NCI-H2227 treated with DMSO at 0.1 percent for 48 hours (cell line): Measurements from ENCODE around the gene FERD3L.

Source experiments
- DNase-seq: peaks from one replicate; lab custom pipeline; 2025; lab: John Stamatoyannopoulos, UW

FERD3L gene

DNA sequence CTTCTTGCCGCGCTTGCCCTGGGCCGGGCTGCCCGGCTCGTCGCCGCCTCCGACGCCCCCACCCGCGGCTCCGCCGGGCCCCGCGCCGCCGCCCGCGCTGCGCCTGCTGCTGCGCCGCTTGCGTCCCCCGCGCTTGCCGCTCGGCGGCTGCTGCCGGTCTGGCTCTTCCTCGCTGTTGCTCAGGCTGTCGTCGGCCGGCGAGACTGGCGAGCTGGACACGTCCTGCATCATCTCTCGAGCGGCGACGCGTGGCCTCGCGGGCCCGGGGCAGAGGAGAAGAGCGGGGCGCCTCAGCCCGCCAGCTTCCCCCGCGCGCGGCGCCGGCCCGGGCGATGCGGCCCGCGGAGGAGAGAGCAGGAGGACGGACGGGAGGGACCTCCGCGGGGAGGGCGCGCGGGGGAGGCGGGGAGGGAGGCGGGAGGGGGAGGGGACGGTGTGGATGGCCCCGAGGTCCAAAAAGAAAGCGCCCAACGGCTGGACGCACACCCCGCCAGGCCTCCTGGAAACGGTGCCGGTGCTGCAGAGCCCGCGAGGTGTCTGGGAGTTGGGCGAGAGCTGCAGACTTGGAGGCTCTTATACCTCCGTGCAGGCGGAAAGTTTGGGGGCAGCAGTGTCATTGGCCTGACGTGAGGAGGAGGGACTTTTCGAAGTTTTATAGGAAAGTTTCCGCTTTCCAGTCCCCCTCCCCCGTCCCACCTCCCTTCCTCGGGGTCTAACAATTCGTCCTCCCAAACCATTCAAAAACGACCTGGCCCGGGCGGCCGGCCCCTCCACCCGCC, 27.9 kb downstream of the FERD3L start, which contains the start of gene TWIST1:
TWIST1 (minus strand) TSS at position 546 of the 779 bp plus-strand sequence; CDS start at position 231, 315 bp downstream.
- no peak for DNase-seq

DNA sequence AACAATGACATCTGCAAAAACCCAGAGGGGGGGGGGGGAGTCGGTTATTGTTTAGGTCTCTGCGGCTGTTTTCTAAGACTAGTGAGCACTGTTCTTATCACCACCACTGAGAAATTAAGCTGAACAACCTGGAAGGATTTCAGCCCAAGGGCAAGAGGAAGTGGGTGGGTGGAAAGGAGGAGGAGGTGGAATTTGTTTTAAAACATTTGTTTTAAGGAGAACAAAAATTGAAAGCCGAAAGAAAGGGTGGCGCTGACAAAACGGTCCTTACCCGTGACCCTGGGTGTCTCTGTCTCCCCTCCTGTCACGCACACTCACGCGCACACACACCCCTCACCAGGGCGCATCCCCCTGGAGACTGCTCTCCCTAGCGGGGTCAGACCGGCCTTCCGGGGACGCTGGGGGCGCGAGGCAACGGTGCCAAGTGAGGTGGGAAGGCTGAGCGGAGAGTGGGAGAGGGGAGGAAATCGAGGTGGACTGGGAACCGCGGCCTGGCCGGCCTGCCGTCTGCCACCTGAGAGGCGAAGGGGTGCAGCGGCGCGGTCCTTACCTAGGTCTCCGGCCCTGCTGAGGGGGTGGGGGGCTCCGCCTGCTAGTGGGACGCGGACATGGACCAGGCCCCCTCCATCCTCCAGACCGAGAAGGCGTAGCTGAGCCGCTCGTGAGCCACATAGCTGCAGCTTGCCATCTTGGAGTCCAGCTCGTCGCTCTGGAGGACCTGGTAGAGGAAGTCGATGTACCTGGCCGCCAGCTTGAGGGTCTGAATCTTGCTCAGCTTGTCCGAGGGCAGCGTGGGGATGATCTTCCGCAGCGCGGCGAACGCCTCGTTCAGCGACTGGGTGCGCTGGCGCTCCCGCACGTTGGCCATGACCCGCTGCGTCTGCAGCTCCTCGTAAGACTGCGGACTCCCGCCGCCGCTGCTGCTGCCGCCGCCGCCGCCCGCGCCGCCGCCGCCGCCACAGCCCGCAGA, 28.8 kb downstream of the FERD3L start:
- no peak for DNase-seq

DNA sequence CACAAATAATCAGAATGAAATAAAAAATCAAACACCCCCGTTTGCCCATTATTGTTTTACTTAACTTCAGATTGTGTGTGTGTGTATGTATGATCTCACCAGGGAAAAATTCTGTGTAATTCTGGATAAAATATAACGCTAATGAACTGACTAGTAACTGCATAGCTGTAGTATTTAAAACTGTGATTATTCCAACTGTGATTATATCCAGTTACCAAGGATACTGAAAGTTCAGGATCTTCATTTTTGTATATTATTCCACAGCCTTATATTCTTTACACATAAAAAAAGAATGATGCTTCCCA, 30.7 kb downstream of the FERD3L start:
- DNase-seq: no peak

DNA sequence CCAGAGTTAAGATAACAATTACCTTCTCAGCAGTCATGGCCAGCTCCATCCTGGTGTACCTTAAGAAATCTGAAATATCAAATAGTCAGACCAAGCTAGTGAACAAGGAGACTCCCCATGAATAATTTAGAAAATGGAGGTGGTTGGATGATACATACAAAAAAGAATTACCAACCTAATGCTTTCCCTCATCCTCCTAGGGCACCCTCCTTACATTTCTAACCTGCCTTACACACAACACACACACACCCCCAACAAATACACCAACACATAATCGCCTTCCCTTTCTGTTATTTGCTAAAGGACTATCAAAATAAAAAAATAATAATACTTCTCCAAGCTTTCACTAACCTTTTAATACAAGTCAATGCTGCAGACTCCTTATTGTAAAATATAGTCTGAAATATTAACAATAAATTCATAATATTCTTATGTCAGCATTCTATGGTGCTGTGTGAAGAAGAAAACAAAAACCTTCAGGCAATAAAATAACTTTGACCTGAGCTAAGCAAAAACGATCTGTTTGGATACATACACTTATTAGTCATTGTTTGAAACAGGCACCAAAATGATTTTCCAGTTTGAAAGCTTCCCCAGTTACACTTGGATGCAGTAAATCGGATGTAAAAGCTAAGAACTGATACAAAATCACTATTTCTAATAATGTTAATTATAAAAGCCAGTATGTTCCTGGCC, 31.2 kb downstream of the FERD3L start:
- no peak for DNase-seq

DNA sequence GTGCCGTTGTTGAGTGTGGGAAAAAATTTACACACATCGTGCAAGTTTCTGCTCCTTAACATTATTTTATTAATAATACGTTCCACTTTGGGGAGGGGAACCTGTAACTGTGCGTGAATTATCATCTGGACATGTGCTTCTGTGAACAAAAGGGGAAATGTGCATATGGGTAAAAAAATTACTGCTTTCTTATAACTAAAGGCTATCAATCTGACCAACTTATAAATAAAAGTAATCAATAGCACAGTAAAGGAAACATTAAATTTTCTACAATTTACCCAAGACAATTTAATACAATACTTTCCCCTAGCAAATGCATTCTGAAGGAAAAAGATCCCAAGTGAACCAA, 32.2 kb downstream of the FERD3L start:
- DNase-seq: no peak

GRCh38 chr7:19112274-19113001, 32.8 kb downstream of the FERD3L start:
- DNase-seq: no peak

- no peak for DNase-seq
Observed at GRCh38 chr7:19111474-19112273, 33.5 kb downstream of the FERD3L start.

DNA sequence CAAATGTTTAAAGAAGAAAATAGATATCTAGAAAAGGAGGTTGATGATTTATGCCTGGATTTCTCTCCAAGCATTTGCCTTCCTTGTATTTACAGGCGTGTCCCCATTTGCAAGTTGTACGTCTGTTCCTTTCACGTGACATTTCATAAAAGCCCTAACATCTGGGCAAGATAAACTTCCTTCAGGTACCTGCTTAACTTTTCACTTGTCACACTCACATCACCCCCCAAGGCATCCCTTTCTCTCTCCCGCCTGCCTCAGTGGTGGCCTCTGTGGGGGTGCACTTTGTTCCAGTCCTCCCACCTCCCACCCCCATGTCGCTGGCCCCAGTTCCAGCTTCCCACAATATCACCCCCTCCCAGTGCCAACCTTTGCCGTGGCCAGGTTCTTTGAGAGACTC, 34.4 kb downstream of the FERD3L start:
- DNase-seq: no peak

- DNase-seq: no peak
Observed at GRCh38 chr7:19110026-19110730, 35.0 kb downstream of the FERD3L start.

DNA sequence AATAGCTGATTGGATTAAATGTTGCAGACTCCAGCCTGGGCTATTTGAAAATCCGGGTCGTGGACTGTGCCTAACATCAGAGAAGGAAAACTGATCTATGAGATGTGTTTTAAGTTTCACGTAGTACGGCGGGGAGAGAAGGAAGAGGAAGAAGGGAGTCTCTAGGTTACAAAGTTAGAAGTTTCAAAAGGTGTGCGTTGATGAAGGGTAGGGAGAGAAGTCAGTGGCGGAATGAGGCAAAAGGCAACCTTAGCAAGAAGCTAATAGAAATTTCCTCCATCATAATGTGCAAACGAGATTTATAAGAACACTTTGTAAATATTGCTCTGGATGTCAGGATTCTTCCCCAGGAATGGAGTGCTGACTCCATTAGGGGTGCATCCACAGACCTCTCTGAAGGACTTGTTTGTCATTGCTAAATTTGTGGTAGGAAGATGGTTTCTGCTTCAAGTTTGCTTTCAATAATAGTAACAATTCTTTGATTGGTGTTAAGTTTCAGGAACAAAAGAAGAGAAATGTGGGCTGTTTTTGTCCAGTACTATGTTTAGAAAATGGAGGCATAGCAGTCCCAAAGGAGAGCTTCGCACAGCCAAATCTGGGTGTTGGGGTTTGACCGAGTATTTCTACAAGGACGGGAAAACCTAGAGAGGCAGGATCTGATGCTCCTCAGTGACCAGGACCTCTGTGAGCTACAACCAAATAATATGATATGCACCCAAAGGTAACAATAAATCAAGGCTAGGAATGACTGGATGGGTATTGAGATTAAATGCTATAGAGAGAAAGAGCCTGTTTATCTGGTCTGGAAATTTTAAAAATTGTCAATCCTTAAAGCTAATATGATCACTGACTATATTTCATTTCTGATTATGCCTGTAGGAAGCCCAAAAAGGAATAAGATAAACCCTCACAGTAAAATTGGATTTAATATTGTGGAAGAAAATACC, 35.9 kb downstream of the FERD3L start:
- no peak for DNase-seq

DNA sequence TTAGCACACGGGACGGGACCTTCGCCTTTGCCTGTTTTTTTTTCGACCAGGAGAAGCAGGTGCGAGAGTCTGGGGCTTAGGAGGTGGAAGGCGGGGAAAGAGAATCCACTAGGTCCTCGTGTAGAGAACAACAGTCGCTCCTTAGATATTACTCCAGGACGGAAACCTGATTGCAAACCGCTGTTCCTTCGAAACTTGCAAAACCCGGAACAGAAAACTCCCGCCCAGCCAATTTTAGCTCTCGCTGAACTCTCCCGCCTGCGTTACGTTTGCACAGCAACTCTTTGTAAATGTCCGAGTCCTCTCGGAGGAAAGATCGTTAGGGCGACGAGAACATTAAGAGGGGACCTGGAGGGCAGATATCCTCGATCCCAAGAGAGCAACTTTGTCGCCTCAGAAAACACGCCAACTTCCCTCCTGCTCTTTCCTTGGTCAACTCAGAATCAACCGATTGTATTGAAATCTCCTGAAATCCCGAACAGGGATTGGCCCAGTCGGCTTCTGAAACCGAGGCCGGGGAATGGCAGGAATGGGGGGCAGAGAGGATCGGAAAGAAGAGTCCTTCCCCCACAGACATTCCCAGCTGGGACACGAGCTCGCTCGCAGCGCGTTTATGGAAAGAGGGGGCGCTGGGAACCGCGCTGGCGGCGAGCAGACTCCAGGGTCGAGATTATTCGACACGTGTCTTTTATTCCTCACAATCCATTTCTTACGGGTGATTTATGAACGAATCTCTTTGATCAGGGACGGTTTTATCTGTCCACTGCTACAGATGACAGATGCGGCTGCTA, 37.7 kb downstream of the FERD3L start:
- DNase-seq: no peak

DNA sequence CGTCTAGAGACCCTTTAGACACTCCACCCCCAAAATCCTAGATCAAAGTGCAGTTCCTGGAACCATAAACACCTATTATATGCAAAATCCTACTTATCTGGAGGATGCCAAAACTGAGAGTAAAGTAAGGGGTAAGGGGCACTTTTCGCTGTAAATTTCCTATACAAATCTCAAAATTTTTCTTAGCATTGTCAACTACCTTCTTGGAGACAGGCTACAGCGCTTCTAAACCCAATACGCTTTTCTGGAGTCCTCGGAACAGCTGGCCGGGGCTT, 38.2 kb downstream of the FERD3L start:
- no peak for DNase-seq

DNA sequence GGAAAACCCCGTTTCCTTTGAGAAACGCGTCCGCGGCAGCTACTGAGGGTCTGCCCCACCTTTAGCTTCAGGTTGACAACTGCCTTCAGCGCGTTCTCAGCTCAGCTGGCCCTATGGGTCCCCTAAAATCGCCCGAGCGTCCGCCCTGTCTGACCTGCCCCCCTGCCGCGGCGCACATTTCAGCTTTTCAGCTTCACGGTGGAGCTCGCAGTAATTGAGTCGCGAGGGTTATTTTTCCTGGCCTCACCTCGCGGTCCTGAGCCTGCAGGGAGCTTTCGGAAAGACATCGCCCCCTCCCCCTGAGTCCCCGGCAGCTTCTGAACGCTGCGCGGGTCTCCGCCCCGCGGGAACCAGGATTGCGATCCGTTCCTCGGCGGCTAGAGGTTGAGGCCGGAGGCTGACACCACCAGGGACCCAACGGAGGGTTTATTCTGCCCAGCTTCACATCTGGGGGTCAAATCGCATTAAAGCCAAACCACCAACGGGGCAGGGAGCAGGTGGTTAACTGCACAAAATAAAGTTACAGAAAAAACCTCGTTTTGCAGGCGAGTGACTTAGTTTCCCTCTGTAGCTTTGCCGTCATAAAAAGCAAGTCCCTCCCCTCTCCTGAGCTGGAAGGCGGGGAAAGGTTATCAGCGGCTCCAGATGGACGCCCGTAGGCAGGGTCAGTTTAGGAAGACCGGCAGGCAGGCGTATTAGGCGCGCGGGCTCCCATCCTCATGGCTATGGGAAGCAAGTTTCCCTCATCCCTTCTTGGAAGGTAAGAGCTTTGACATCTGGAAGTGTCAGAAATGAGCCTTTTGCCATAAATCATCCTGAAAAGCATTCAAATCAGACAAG, 38.8 kb downstream of the FERD3L start:
- no peak for DNase-seq

DNA sequence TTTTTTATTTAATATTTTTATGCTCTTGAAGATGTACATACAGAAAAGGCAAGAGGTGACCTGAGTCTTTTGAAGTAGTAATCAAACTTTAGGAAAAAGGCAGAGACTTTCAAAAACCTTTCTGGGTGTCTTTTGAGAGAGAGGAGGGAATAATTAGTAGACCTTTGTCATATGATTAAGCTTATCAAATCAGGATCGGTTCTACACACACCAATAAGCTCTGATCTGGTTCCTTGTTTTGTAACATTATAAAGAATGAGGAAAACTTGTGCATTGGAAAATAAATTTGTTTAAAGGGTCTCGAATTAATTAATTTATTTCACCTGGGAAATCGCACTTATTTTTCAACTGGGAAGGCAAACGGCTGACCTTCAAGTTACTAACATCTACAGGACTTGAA, 39.7 kb downstream of the FERD3L start:
- DNase-seq: no peak

DNA sequence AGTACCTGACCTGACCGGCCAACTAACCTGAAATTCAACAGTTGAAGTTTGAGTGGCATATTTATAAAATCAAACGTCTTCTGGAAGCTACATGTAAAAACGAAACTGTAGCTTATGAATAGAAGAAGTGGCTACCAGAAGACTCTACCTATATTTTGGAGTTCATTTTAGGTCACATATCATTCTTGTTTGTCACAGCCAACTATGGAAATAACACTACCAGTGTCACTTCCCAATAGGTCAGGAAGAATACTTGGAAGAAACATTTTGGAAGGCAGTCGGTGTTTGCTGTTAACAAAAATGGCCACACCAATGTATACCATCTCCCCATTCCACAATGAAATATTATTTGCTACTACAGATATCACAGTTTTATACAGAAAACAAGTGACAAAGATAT, 40.4 kb downstream of the FERD3L start:
- no peak for DNase-seq

GRCh38 chr7:19102884-19103283, 42.3 kb downstream of the FERD3L start:
- no peak for DNase-seq

- no peak for DNase-seq
Observed at GRCh38 chr7:19101909-19102308, 43.3 kb downstream of the FERD3L start.

DNA sequence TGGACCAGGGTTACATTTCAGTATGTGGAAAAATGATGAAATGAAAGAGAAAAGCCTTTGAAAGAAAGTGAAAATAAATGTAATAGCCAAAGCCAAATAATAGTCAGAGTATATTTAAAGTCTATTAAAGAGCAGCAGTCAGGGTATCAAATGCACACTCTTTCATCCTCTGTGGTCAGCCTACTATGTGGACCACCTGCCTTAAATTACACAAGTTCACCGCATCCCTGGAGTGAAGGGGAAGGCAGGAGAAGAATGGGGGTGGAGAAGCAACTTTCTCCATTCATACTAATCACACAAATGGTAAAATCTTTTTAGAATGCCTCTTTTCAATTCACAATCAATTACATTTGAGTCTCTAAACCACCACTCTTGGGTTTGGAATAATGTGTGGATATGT, 43.7 kb downstream of the FERD3L start:
- no peak for DNase-seq
